ENCODE results near the gene ERMP1.

GRCh38 chr9:5835808-5836207 is 2.9 kb upstream of the ERMP1 start:
- TF ChIP-seq CTCF (IDR thresholded peaks at IDR 0.05; ENCODE audit: poor library complexity) (no peak), EZH2phosphoT487 (IDR thresholded peaks at IDR 0.05; ENCODE audit: low read depth, severe bottlenecking, unreplicated experiment) (no peak)

Data from hepatocyte (in vitro differentiated cells).